HepG2 (cell line): Measurements from ENCODE around the gene EIF1. TPM values are rescaled to one million over a fixed set of nuclear protein-coding genes. Genes with fewer than 3 reads are reported as not detected.
A peak's percentile ranks its signal among the peaks of the same experiment; 100 is the strongest.

Experiments used
- HDAC2 ChIP-seq: sonication (generic); formaldehyde crosslinking; IDR thresholded peaks from 2 replicates; pipeline ENCODE4 v1.4.0; 2020; ENCODE audit warnings: missing genetic modification reagents
- MTERF4 ChIP-seq: sonication (generic); formaldehyde crosslinking; IDR thresholded peaks from 2 replicates; pipeline ENCODE4 v1.8.0; 2023; ENCODE audit warnings: mild to moderate bottlenecking, missing genetic modification reagents
- MXD4 ChIP-seq: IDR thresholded peaks from 2 replicates; pipeline ENCODE4 v1.6.1; 2016; ENCODE audit warnings: mild to moderate bottlenecking, missing biosample characterization, missing genetic modification reagents
- NCOA5 ChIP-seq: sonication (generic); formaldehyde crosslinking; IDR thresholded peaks from 2 replicates; pipeline ENCODE4 v1.4.0; 2020; ENCODE audit warnings: missing genetic modification reagents
- NONO ChIP-seq, 2 experiments: fragments of 450-650 bp in 1 of 2; sonication (generic) in 1 of 2; formaldehyde crosslinking in 1 of 2; IDR thresholded peaks in 1 of 2; conservative IDR thresholded peaks in 1 of 2; 2 replicates each; pipeline versions ENCODE4 v1.6.1 to v1.8.0; 2017 to 2022; ENCODE audit warnings: mild to moderate bottlenecking in 1 of 2, missing genetic modification reagents in 1 of 2, moderate library complexity in 1 of 2
- NPAS2 ChIP-seq: sonication (generic); formaldehyde crosslinking; IDR thresholded peaks from 2 replicates; pipeline ENCODE4 v1.8.0; 2022; ENCODE audit warnings: mild to moderate bottlenecking, missing genetic modification reagents, borderline replicate concordance
- PAF1 ChIP-seq: IDR thresholded peaks from 2 replicates; pipeline ENCODE4 v1.6.1; 2016; ENCODE audit warnings: missing genetic modification reagents, missing compliant biosample characterization
- RNF219 ChIP-seq: sonication (generic); formaldehyde crosslinking; IDR thresholded peaks from 2 replicates; pipeline ENCODE4 v1.5.0; 2020; ENCODE audit warnings: mild to moderate bottlenecking, missing genetic modification reagents
- SETDB1 ChIP-seq: sonication (generic); formaldehyde crosslinking; IDR thresholded peaks from 2 replicates; pipeline ENCODE4 v1.5.1; 2020; ENCODE audit warnings: missing genetic modification reagents, mild to moderate bottlenecking, borderline replicate concordance
- SOX6 ChIP-seq, 2 experiments: fragments of 450-650 bp in 1 of 2; sonication (generic) in 1 of 2; formaldehyde crosslinking in 1 of 2; IDR thresholded peaks; 2 replicates each; pipeline versions ENCODE4 v1.4.0 to v1.6.1; 2017 to 2020; ENCODE audit warnings: antibody characterized with exemption in 1 of 2, mild to moderate bottlenecking in 1 of 2, missing genetic modification reagents in 1 of 2
- ZBTB25 ChIP-seq: IDR thresholded peaks from 2 replicates; pipeline ENCODE4 v1.6.1; 2018; ENCODE audit warnings: missing genetic modification reagents
- ZNF205 ChIP-seq: IDR thresholded peaks from 2 replicates; pipeline ENCODE4 v1.6.1; 2018; ENCODE audit warnings: missing biosample characterization, missing genetic modification reagents
- ZNF354B ChIP-seq: sonication (generic); formaldehyde crosslinking; IDR thresholded peaks from 2 replicates; pipeline ENCODE4 v1.8.0; 2022; ENCODE audit warnings: mild to moderate bottlenecking, missing genetic modification reagents
- ZNF460 ChIP-seq: sonication (generic); formaldehyde crosslinking; IDR thresholded peaks from 2 replicates; pipeline ENCODE4 v1.5.1; 2020; ENCODE audit warnings: missing genetic modification reagents, mild to moderate bottlenecking, borderline replicate concordance
- ZNF549 ChIP-seq: sonication (generic); formaldehyde crosslinking; IDR thresholded peaks from 2 replicates; pipeline ENCODE4 v1.5.0; 2020; ENCODE audit warnings: missing genetic modification reagents
- ZNF552 ChIP-seq: sonication (generic); formaldehyde crosslinking; IDR thresholded peaks from 2 replicates; pipeline ENCODE4 v1.9.0; 2022; ENCODE audit warnings: missing genetic modification reagents, mild to moderate bottlenecking, borderline replicate concordance
- ZNF607 ChIP-seq: sonication (generic); formaldehyde crosslinking; IDR thresholded peaks from 2 replicates; pipeline ENCODE4 v1.5.1; 2020; ENCODE audit warnings: missing genetic modification reagents, mild to moderate bottlenecking, borderline replicate concordance
- ZNF747 ChIP-seq: sonication (generic); formaldehyde crosslinking; IDR thresholded peaks from 2 replicates; pipeline ENCODE4 v1.8.1; 2023; ENCODE audit warnings: missing genetic modification reagents, mild to moderate bottlenecking, borderline replicate concordance
- polyA plus RNA-seq, 8 experiments: library from polyadenylated mRNA; depleted of rRNA in 3 of 8; stranded (reverse) in 7 of 8; unstranded in 1 of 8; fragments of >200 nt; fragmentation: Illumina TruSeq in 4 of 8; extraction: Trizol in 4 of 8; gene quantifications; 2 replicates each; pipeline versions ENCODE4 v1.2.1 to v1.2.3, GENCODE V29; 2011 to 2016; ENCODE audit warnings: low read depth in 4 of 8, missing spikeins in 1 of 8, mixed read lengths in 1 of 8; ENCODE audit not compliant: insufficient read depth in 1 of 8
- total RNA-seq, 5 experiments: library from RNA; depleted of rRNA; stranded (reverse); fragments of >200 nt; fragmentation: Illumina TruSeq; extraction: Trizol; gene quantifications; 2 replicates each; pipeline ENCODE4 v1.2.3, GENCODE V29; 2016; ENCODE audit warnings: low read depth in 1 of 5
- TF ChIP-seq, protein P1 (sequence below): IDR thresholded peaks from 2 replicates; pipeline ENCODE4 v1.6.1; 2012; ENCODE audit warnings: low read length, improper control_type of control experiment
- TF ChIP-seq, protein P2 (sequence below): sonication (generic); formaldehyde crosslinking; IDR thresholded peaks from 2 replicates; pipeline ENCODE4 v1.4.0; 2020; ENCODE audit warnings: missing genetic modification reagents

Gene EIF1
- total and polyA plus RNA-seq, 2 of the 13 experiments (the other 11 are each of a cell fraction or from before 2014, with no cell fraction given) = 147 to 517 TPM

- peak; percentile 56; the same call in 1 of the 2 replicates for TF ChIP-seq ZNF460 (CRISPR knock-in tag)
- no peak for TF ChIP-seq ZNF205
- no peak; the same call in 1 of the 2 replicates for TF ChIP-seq ZNF354B (CRISPR knock-in tag)
- 0 out of 2 replicates have a peak, but pooled peaks have one; percentile 69 for TF ChIP-seq ZBTB25 (CRISPR knock-in tag)
- peak; percentile 84 for TF ChIP-seq ZNF552 (CRISPR knock-in tag)
- no peak for TF ChIP-seq ZNF549 (CRISPR knock-in tag)
- peak; percentile 60; the same call in 1 of the 2 replicates for TF ChIP-seq ZNF607 (CRISPR knock-in tag)
- peak; percentile 99 for TF ChIP-seq PAF1 (CRISPR knock-in tag)
- TF ChIP-seq RNF219 (CRISPR knock-in tag) = peak; percentile 96; the same call in 1 of the 2 replicates
- TF ChIP-seq MTERF4 (CRISPR knock-in tag) = peak; percentile 95; the same call in 1 of the 2 replicates
- TF ChIP-seq HDAC2 (CRISPR knock-in tag) = peak; percentile 78; the same call in 1 of the 2 replicates
- TF ChIP-seq NPAS2 (CRISPR knock-in tag) = no peak
- peak; percentile 92 for TF ChIP-seq ZNF747 (CRISPR knock-in tag)
- TF ChIP-seq, protein P1, sequence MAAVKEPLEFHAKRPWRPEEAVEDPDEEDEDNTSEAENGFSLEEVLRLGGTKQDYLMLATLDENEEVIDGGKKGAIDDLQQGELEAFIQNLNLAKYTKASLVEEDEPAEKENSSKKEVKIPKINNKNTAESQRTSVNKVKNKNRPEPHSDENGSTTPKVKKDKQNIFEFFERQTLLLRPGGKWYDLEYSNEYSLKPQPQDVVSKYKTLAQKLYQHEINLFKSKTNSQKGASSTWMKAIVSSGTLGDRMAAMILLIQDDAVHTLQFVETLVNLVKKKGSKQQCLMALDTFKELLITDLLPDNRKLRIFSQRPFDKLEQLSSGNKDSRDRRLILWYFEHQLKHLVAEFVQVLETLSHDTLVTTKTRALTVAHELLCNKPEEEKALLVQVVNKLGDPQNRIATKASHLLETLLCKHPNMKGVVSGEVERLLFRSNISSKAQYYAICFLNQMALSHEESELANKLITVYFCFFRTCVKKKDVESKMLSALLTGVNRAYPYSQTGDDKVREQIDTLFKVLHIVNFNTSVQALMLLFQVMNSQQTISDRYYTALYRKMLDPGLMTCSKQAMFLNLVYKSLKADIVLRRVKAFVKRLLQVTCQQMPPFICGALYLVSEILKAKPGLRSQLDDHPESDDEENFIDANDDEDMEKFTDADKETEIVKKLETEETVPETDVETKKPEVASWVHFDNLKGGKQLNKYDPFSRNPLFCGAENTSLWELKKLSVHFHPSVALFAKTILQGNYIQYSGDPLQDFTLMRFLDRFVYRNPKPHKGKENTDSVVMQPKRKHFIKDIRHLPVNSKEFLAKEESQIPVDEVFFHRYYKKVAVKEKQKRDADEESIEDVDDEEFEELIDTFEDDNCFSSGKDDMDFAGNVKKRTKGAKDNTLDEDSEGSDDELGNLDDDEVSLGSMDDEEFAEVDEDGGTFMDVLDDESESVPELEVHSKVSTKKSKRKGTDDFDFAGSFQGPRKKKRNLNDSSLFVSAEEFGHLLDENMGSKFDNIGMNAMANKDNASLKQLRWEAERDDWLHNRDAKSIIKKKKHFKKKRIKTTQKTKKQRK = no peak
- TF ChIP-seq NONO (IDR thresholded peaks at IDR 0.05) = no peak
- TF ChIP-seq NONO (CRISPR knock-in tag; conservative IDR thresholded peaks at IDR 0.05) = peak; percentile 99
- TF ChIP-seq SETDB1 (CRISPR knock-in tag) = no peak
- TF ChIP-seq, protein P2, sequence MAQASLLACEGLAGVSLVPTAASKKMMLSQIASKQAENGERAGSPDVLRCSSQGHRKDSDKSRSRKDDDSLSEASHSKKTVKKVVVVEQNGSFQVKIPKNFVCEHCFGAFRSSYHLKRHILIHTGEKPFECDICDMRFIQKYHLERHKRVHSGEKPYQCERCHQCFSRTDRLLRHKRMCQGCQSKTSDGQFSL (CRISPR knock-in tag) = 0 out of 2 replicates have a peak, but pooled peaks have one; percentile 5
- TF ChIP-seq MXD4 (CRISPR knock-in tag) = no peak; the same call in 1 of the 2 replicates
- no peak for TF ChIP-seq SOX6 (IDR thresholded peaks at IDR 0.05)
- peak; percentile 85 for TF ChIP-seq SOX6 (CRISPR knock-in tag; IDR thresholded peaks at IDR 0.05)
- TF ChIP-seq NCOA5 = no peak
These were observed at the start of gene EIF1 (continued) for GRCh38 chr17:41688641-41689496.
